Stimulated activated CD4-positive, alpha-beta T cell treated with anti-CD3 and anti-CD28 coated beads, Interleukin-2, amount 100 ng/mL, for 48 hours (primary cell): ENCODE results near the gene RCN1.
"Not testable (repeated sequence)": the region's sequence is repeated elsewhere in the genome, so short reads cannot be mapped to it uniquely, and the experiment has no call there.

Experiments
- DNase-seq, 2 donors: peaks; one replicate each; pipeline ENCODE4 v3.0.0-alpha.2; 2020

Gene RCN1

GRCh38 chr11:32080361-32080980, 10.4 kb upstream of the RCN1 start:
- no peak for DNase-seq

DNA sequence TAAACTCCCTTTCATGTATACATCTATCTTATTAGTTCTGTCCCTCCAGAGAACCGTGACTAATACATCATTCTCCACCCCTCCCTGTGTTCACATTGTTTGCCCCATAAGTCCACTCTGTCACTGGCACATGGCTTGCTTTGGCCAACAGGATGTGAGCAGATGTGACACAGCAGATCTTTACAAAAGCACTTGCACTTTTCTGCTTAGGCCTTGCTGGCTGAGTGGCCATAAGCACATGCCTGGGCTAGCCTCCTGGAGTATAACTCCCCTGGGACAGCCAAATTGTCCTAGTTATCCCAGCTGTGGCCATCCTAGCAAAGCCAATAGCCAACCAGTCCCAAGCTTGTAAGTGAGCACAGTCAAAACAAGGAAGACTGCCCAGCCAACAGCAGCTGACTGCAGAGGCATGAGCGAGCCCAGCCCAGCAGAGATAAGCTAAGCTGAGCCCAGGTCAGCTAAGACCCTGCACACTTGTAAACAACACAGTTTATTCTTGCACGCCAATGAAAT, 9.7 kb upstream of the RCN1 start:
- no peak for DNase-seq

- DNase-seq: no peak
Observed at GRCh38 chr11:32081901-32082300, 9.0 kb upstream of the RCN1 start.

GRCh38 chr11:32082346-32082986, 8.4 kb upstream of the RCN1 start:
- no peak for DNase-seq

DNA sequence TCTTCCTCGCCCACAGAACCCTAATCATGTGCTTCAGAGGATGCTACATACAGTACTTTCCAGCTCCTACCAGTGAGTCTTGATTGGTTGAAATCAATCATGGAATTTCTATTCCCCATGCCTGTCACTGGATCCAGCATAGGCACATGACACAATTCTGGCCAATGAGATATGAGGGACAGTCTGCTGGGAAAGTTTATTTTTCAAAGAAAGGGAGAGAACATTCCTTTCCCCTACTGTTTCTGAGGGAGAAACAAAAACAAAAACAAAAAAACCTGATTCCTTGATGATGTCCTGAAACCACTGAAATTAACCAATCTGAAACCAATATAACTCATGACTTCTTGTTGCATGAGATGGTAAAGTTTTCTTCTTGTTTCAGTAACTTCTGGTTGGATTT, 3.3 kb upstream of the RCN1 start:
- no peak for DNase-seq

GRCh38 chr11:32088117-32088941, 2.5 kb upstream of the RCN1 start:
- peak in 1 of 2 donors; percentile 7 for DNase-seq

- DNase-seq: no peak
Observed at GRCh38 chr11:32092581-32093170, 1.8 kb downstream of the RCN1 start.

- no peak for DNase-seq
Observed at GRCh38 chr11:32094923-32095322, 4.0 kb downstream of the RCN1 start.

- DNase-seq: no peak
Observed at GRCh38 chr11:32098142-32098903, 7.4 kb downstream of the RCN1 start.

DNA sequence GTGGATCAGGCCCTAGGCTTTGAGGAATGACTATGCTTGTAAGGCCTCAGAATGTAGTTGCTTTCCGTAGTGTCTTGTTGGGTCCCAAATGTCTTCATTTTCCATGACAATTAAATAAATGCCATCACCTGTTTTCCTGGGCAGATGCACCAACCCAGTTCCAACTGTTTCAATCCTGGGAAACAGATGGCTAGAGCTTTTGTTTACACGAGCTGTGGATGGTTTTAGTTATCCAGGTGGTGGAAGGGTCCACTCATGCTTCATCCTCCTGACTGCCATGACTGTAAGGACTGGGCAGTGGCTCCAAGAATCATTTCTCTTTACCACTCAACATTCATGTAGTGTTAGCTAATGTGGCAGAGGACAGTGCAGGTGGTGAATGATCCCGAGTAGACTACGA, 8.6 kb downstream of the RCN1 start:
- no peak for DNase-seq

GRCh38 chr11:32100495-32100894, 9.6 kb downstream of the RCN1 start:
- no peak for DNase-seq

DNA sequence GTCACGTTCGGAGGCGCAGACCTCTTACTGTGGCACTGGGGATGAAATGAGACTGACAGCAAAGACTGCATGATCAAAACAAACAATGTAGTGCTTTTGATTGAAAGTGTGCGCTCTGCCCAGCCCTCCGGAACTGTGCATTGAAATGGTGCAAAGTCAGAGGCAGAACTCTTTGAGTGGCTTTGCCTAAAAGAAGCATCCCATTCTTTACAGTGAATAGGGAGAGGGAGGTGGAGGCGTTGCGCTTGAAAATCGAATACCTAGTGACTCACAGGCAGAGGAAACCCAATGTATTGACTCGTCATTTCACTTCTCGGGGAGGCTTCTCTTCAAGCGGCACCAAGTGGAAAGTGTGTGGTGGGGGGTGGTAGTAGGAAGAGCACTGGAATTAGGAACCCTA, 10.9 kb downstream of the RCN1 start:
- DNase-seq: no peak

DNA sequence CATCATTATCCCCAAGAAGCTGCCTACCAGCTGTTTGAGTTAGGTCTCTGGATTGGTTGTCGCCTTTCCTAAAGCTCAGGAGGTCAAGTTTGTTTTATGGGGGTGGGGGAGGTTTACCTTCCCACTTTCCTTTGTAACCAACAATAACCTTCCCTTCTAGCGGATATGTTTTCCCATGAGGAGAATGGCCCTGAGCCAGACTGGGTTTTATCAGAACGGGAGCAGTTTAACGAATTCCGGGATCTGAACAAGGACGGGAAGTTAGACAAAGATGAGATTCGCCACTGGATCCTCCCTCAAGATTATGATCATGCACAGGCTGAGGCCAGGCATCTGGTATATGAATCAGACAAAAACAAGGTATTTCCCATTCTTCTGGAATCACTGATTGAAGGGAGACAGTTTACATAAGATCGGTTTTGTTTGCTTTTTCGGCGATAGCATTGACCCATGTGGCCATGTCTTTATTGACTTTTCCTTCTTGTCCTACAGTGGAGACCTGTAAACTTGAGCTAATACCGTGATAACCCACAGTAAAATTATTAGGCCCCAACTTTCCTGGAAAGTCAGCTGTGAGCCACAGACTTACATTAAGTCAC, 12.3 kb downstream of the RCN1 start:
- not testable (repeated sequence) for DNase-seq

- no peak for DNase-seq
Observed at GRCh38 chr11:32103941-32104340, 13.1 kb downstream of the RCN1 start.

DNA sequence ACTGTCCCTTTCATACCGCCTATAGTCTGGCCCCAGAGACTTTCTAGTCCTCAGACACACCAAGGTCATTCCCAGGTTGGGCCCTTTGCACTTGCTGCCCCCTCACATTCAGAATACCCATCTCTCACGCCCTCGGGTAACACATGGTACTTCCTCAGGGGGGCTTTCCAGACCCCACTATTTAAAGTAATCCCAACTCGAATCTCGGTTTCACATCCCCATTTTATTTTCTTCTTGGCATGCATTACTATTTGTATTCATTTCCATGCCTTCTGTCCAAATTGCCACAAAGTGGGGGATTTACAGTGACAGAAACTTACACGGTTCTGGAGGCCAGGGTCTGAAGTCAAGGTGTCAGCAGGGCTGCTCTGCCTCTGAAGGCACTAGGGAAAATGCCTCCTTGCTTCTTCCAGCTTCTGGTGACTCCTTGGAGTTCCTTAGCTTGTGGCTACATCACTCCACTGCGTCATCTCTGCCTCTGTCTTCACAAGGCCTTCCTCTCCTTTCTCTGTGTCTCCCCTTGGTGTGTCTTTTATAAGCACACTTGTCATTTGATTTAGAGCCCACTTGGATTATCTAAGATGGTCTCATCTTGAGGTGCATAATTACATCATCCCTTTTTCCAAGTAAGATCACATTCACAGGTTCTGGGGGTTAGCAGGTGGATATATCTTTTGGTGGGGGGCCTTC, 15.1 kb downstream of the RCN1 start:
- no peak for DNase-seq

GRCh38 chr11:32107647-32108046, 16.8 kb downstream of the RCN1 start:
- no peak for DNase-seq

DNA sequence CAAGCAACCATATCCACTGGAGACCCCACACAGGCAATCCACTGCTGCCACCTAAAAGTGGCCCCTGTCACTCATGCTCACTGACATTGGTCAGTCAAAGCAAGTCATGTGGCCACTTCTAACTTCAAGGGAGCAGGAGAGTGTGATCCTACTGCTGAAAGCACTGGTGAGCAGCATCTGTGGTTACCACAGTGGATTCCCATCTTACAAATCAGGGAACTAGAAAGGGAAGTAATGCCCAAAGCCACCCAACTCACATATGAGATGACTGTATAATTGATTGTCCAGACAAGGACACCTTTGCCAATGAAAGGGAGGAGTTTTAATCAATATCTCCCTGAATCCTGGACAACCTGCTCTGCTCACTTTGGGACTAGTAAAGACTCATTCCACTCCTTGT, 17.7 kb downstream of the RCN1 start:
- no peak for DNase-seq

GRCh38 chr11:32109138-32109537, 18.3 kb downstream of the RCN1 start:
- no peak for DNase-seq

- no peak for DNase-seq
Observed at GRCh38 chr11:32109592-32109991, 18.7 kb downstream of the RCN1 start.

- no peak for DNase-seq
Observed at GRCh38 chr11:32110795-32111194, 19.9 kb downstream of the RCN1 start.

DNA sequence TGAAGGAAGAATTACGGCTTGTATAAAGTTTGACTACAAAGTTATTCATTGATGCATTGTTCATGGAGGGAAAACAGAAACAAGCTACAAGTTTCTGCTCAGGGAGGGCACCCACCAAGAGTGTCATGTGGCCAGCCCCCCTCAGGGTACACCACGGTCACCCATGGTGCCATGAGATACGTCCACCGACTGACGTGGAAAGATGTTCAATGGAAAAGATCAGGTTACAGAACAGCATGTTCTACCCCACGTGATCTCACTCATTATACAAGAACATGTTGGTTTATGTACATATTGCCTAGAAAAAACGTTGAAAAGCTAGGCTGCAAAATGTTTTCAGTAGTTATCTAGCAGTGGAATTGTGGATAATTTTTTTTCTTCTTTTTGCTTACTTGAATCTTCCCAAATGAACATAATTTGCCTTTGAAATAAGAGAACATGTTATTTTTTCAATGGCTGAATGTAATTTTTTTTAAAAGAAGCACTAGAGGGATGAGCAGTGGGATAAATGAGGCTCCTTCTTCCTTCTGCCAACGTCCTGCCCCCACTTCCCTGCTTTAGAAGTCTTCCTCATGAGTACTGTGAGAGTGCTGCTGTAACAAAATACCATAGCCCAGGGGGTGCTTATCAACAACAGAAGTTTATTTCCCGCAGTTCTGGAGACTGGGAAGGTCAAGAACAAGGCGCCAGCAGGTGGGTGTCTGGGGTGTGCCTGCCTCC, 22.5 kb downstream of the RCN1 start:
- DNase-seq: no peak
